Esophagus (tissue), 2 donors: ENCODE results near the gene TAF1. TPM values are rescaled to one million over a fixed set of nuclear protein-coding genes. Genes with fewer than 3 reads are reported as not detected.
"Not testable (repeated sequence)": the region's sequence is repeated elsewhere in the genome, so short reads cannot be mapped to it uniquely, and the experiment has no call there.

Source experiments
- H3K27ac ChIP-seq, 2 donors: one replicate each; pipeline ENCODE4 v1.5.1; 2013; ENCODE audit warnings: low read depth in 2 of 2, mild to moderate bottlenecking in 2 of 2, inconsistent platforms in 1 of 2, low read length in 1 of 2, moderate library complexity in 1 of 2
- H3K27me3 ChIP-seq, 2 donors: one replicate each; pipeline ENCODE4 v1.6.1; 2013; ENCODE audit warnings: low read length in 2 of 2, control low read depth in 1 of 2, mild to moderate bottlenecking in 1 of 2; ENCODE audit not compliant: insufficient read depth in 2 of 2, control insufficient read depth in 1 of 2
- H3K36me3 ChIP-seq, 2 donors: one replicate each; pipeline ENCODE4 v1.6.1; 2013; ENCODE audit warnings: low read length in 1 of 2; ENCODE audit not compliant: control insufficient read depth in 2 of 2, insufficient read depth in 2 of 2
- H3K4me1 ChIP-seq, 2 donors: one replicate each; pipeline ENCODE4 v1.6.1; 2013; ENCODE audit warnings: low read length in 1 of 2; ENCODE audit not compliant: control insufficient read depth in 2 of 2, insufficient read depth in 2 of 2
- H3K4me3 ChIP-seq, 2 donors: one replicate each; pipeline ENCODE4 v1.5.1; 2013; ENCODE audit warnings: low read length in 2 of 2, mild to moderate bottlenecking in 2 of 2, low read depth in 1 of 2, moderate library complexity in 1 of 2
- H3K9me3 ChIP-seq, 2 donors: one replicate each; pipeline ENCODE4 v1.6.1; 2013; ENCODE audit warnings: mild to moderate bottlenecking in 2 of 2, low read depth in 1 of 2, low read length in 1 of 2, moderate library complexity in 1 of 2; ENCODE audit not compliant: control insufficient read depth in 2 of 2, insufficient read depth in 1 of 2
- WGBS, 2 donors: extraction: QIAGEN DNeasy Blood & Tissue Kit; methylation state at CpG; one replicate each; pipeline ENCODE4 v1.1.7; 2013; 5-methylcytosine and 5-hydroxymethylcytosine counted together
- polyA plus RNA-seq, 2 donors: library from polyadenylated mRNA; stranded (reverse); fragments of 200-250 nt; gene quantifications; one replicate each; pipeline ENCODE4 v1.2.3, GENCODE V29; 2013
- donor health status: healthy with polysubstance abuse.
- donor health status: Bipolar disorder and iron deficiency.

The TAF1 gene
- polyA plus RNA-seq, 2 donors, result 8.1 to 8.2 TPM

GRCh38 chrX:71352439-71352838 lies 13.7 kb upstream of the TAF1 start:
- not testable (repeated sequence) for H3K4me1 ChIP-seq, H3K4me3 ChIP-seq, H3K27me3 ChIP-seq, H3K36me3 ChIP-seq, H3K27ac ChIP-seq, H3K9me3 ChIP-seq
- 76 to 89% methylated on average over 5 of the region's 5 CpGs for WGBS, 2 donors

- Histone ChIP-seq H3K9me3 (no peaks in the 10 kb centered on the region), H3K27me3 (no peaks in the 10 kb centered on the region), H3K4me3 (no peak overlapping the region), H3K4me1 (peaks cover 0 to 3% of the 10 kb centered on the region in 2 donors), H3K36me3 (no peaks in the 10 kb centered on the region), H3K27ac (no peak overlapping the region)
- WGBS, 2 donors, result 93 to 97% methylated on average over 14 of the region's 14 CpGs
Observed at GRCh38 chrX:71364221-71364620, 1.9 kb upstream of the TAF1 start.

GRCh38 chrX:71365356-71365874 lies 742 bp upstream of the TAF1 start:
- Histone ChIP-seq H3K27me3 (no peaks in the 10 kb centered on the region), H3K27ac (peak overlapping the region; percentile 83 to 91), H3K36me3 (no peaks in the 10 kb centered on the region), H3K4me1 (peaks cover 0 to 3% of the 10 kb centered on the region in 2 donors), H3K4me3 (peak overlapping the region; percentile 39 to 64), H3K9me3 (no peaks in the 10 kb centered on the region)
- 4 to 37% methylated on average over 16 of the region's 16 CpGs for WGBS, 2 donors

GRCh38 chrX:71366674-71367256 lies 608 bp downstream of the TAF1 start:
- Histone ChIP-seq H3K4me1 (peaks cover 0 to 3% of the 10 kb centered on the region in 2 donors), H3K9me3 (no peaks in the 10 kb centered on the region), H3K36me3 (no peaks in the 10 kb centered on the region), H3K4me3 (peak overlapping the region; percentile 64 to 73), H3K27me3 (no peaks in the 10 kb centered on the region), H3K27ac (peak overlapping the region; percentile 87 to 90)
- WGBS, 2 donors, result 1 to 37% methylated on average over 31 to 36 of the region's 36 CpGs

- Histone ChIP-seq H3K36me3 (no peaks in the 10 kb centered on the region), H3K27me3 (no peaks in the 10 kb centered on the region), H3K27ac (no peak overlapping the region), H3K4me1 (peaks cover 0 to 3% of the 10 kb centered on the region in 2 donors), H3K4me3 (peak overlapping the region; percentile 64 to 73), H3K9me3 (no peaks in the 10 kb centered on the region)
- 19 to 46% methylated on average over 14 of the region's 14 CpGs for WGBS, 2 donors
Observed at GRCh38 chrX:71367396-71367795, 1.2 kb downstream of the TAF1 start.

- H3K4me1 ChIP-seq, result peaks cover 0 to 3% of the 10 kb centered on the region in 2 donors
- no peaks in the 10 kb centered on the region for H3K27me3 ChIP-seq
- 88 to 94% methylated on average over 4 of the region's 4 CpGs for WGBS, 2 donors
- peaks cover 0 to 7% of the 10 kb centered on the region in 2 donors for H3K36me3 ChIP-seq
- H3K9me3 ChIP-seq, result no peaks in the 10 kb centered on the region
- no peak overlapping the region for H3K27ac ChIP-seq
- no peak overlapping the region for H3K4me3 ChIP-seq
Observed at GRCh38 chrX:71372388-71372787, 6.2 kb downstream of the TAF1 start.

- H3K4me1 ChIP-seq, result no peaks in the 10 kb centered on the region
- H3K9me3 ChIP-seq, result no peaks in the 10 kb centered on the region
- no peak overlapping the region for H3K27ac ChIP-seq
- no peak overlapping the region for H3K4me3 ChIP-seq
- WGBS, 2 donors, result 70 to 84% methylated on average over 2 of the region's 3 CpGs
- no peaks in the 10 kb centered on the region for H3K27me3 ChIP-seq
- peaks cover 0 to 10% of the 10 kb centered on the region in 2 donors for H3K36me3 ChIP-seq
Observed at GRCh38 chrX:71378732-71379131, 12.6 kb downstream of the TAF1 start.

GRCh38 chrX:71391725-71392124 lies 25.6 kb downstream of the TAF1 start:
- not testable (repeated sequence) for H3K27ac ChIP-seq, H3K27me3 ChIP-seq, H3K9me3 ChIP-seq, H3K4me1 ChIP-seq, H3K4me3 ChIP-seq, H3K36me3 ChIP-seq
- 94% methylated on average over 4 of the region's 4 CpGs for WGBS, 2 donors

- H3K4me1 ChIP-seq, result no peaks in the 10 kb centered on the region
- H3K27ac ChIP-seq, result no peak overlapping the region
- H3K4me3 ChIP-seq, result no peak overlapping the region
- H3K9me3 ChIP-seq, result no peaks in the 10 kb centered on the region
- WGBS, 2 donors, result 94% methylated on average over 5 of the region's 5 CpGs
- H3K27me3 ChIP-seq, result no peaks in the 10 kb centered on the region
- peaks cover 4 to 12% of the 10 kb centered on the region in 2 donors for H3K36me3 ChIP-seq
Observed at GRCh38 chrX:71393919-71394318, 27.8 kb downstream of the TAF1 start.

- peaks cover 4 to 7% of the 10 kb centered on the region in 2 donors for H3K36me3 ChIP-seq
- no peak overlapping the region for H3K27ac ChIP-seq
- no peaks in the 10 kb centered on the region for H3K27me3 ChIP-seq
- no peaks in the 10 kb centered on the region for H3K4me1 ChIP-seq
- WGBS, 2 donors, result 86 to 92% methylated on average over 5 of the region's 5 CpGs
- H3K9me3 ChIP-seq, result no peaks in the 10 kb centered on the region
- no peak overlapping the region for H3K4me3 ChIP-seq
Observed at GRCh38 chrX:71396576-71396975, 30.4 kb downstream of the TAF1 start.
